Vagina (tissue), 2 donors: Measurements from ENCODE around the gene KIAA1755.

Experiments used
- CTCF ChIP-seq, 3 experiments: fragments of 450-650 bp in 2 of 3; fragments of 200-600 bp in 1 of 3; sonication (generic) in 1 of 3; IDR thresholded peaks; one replicate each; pipeline ENCODE4 v1.5.1; 2017 to 2019; ENCODE audit warnings: antibody characterized with exemption in 3 of 3, mild to moderate bottlenecking in 2 of 3, moderate library complexity in 2 of 3
- POLR2A ChIP-seq, 2 donors: fragments of 450-650 bp; IDR thresholded peaks; one replicate each; pipeline ENCODE4 v1.6.1; 2017; ENCODE audit warnings: antibody characterized with exemption in 2 of 2, mild to moderate bottlenecking in 2 of 2, moderate library complexity in 2 of 2
- POLR2AphosphoS5 ChIP-seq, 2 donors: sonication (generic); formaldehyde crosslinking; IDR thresholded peaks; one replicate each; pipeline ENCODE4 v1.9.0; 2017; ENCODE audit warnings: antibody characterized with exemption in 2 of 2, mild to moderate bottlenecking in 2 of 2, low read depth in 1 of 2; ENCODE audit not compliant: insufficient read depth in 1 of 2

GRCh38 chr20:38302786-38303185, 42.3 kb upstream of the KIAA1755 start:
- TF ChIP-seq POLR2A (IDR thresholded peaks at IDR 0.05) (no peak), CTCF (IDR thresholded peaks at IDR 0.05) (no peak), POLR2AphosphoS5 (IDR thresholded peaks at IDR 0.05; ENCODE audit: insufficient read depth in 1 of 2, low read depth in 1 of 2) (no peak)
